CD1c-positive myeloid dendritic cell (primary cell): ENCODE measurements around the gene METTL16.
"Not testable (repeated sequence)": the region's sequence is repeated elsewhere in the genome, so short reads cannot be mapped to it uniquely, and the experiment has no call there.

ENCODE experiments used
- DNase-seq: peaks from one replicate; pipeline ENCODE4 v3.0.0-alpha.2; 2016; ENCODE audit errors: extremely low spot score

Gene METTL16, protein sequence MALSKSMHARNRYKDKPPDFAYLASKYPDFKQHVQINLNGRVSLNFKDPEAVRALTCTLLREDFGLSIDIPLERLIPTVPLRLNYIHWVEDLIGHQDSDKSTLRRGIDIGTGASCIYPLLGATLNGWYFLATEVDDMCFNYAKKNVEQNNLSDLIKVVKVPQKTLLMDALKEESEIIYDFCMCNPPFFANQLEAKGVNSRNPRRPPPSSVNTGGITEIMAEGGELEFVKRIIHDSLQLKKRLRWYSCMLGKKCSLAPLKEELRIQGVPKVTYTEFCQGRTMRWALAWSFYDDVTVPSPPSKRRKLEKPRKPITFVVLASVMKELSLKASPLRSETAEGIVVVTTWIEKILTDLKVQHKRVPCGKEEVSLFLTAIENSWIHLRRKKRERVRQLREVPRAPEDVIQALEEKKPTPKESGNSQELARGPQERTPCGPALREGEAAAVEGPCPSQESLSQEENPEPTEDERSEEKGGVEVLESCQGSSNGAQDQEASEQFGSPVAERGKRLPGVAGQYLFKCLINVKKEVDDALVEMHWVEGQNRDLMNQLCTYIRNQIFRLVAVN

DNA sequence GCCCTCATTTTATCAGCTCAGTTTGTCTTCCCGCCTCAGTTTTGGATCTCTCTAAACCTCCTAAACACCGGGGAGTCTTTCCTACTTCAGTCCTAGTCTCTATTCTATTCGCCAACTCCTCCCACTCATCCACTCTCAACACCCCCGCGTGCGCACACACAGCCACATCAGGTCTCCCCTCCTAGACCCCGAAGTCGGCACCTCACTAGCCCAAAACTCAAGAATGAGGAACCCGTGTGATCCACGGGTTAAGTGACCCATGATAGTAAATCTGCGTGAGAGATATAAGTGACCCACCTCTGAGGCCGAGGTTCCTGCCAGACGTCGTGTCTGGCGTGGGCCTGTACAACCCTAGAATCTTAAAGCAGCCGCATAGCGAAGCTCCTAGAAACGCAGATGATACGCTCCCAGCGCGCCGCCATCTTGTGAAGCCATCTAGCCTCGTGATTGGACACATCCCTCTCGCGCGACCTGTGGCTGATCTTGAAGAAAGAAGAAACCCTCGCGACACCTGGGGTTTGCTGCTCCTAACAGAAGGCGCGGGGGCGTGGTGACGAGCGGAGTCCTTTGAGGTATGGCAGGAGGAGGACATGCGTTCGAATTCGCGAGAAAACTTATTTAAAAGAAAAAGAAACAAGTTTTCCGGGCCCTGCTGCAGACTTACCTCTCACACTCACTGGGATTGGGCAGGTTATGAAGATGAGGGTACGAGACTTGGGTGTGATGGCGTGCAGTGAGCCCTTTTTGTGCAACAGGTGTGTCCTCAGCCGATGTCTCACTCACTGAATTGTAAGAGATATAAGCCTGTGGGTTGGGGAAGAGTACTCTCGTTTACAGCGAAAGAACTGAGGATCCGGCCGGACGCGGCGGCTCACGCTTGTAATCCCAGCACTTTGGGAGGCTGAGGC lies at the start of gene METTL16:
Gene METTL16 (minus strand): TSS at position 427 of the 908 bp plus-strand sequence. CDS start 9,557 bp downstream, outside the sequence.
- DNase-seq, result peak; percentile 100

DNA sequence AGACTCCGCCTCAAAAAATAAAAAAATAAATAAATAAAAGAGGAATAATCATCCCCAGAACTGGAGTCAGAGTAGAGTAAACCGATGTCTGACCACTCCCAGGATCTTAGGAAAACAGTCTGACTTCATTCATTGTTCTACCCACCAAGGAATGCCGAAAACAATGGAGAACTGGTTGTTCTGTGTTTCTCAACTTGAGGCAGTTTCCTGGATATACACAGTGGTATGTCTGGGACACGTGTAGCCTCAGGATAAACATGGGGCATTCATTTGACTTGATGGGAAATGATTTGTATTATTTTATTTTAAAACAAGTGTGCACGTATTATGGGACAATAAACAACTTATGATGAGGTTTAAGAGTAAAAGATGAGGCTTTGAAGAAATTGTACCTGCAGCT lies 49.0 kb upstream of the METTL16 start:
- DNase-seq, result no peak

DNA sequence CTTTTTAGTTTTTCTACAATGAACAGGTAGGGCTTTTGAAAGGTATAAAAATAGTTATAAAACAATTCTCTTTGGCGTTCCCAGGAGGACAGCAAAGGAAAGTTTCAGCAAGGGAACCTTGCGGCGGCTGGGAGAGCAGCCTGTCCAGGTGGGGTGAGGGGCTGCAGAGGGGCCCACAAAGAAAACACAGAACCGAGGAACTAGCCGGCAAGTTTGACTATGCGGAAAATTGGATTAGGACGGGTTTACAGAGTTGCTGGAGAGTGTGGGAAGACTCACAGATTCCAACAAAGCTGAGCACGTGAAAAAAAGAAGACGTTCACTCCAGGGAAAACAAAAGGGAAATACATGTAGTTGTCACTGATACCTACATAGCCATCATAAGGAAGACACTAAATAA lies 40.2 kb upstream of the METTL16 start:
- DNase-seq, result no peak

DNA sequence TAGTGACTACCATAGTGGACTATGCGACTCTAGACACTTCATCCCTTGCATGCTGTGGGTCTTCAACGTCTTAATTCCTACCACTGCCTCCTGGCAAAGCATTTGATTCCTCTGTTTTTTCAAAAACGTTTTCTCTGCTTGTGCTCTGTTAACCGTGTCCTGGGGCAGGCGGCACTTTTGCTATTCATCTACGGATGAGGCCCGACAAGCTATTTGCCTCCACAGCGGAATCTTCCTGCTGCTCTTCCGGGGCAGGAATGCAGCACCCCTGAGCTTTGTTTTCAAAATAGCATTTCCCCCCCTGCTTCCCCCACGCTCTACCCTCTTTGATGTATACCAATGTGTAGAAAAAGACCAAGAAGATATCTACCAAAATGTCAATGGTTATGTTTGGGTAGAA lies 39.8 kb upstream of the METTL16 start:
- DNase-seq, result no peak

DNA sequence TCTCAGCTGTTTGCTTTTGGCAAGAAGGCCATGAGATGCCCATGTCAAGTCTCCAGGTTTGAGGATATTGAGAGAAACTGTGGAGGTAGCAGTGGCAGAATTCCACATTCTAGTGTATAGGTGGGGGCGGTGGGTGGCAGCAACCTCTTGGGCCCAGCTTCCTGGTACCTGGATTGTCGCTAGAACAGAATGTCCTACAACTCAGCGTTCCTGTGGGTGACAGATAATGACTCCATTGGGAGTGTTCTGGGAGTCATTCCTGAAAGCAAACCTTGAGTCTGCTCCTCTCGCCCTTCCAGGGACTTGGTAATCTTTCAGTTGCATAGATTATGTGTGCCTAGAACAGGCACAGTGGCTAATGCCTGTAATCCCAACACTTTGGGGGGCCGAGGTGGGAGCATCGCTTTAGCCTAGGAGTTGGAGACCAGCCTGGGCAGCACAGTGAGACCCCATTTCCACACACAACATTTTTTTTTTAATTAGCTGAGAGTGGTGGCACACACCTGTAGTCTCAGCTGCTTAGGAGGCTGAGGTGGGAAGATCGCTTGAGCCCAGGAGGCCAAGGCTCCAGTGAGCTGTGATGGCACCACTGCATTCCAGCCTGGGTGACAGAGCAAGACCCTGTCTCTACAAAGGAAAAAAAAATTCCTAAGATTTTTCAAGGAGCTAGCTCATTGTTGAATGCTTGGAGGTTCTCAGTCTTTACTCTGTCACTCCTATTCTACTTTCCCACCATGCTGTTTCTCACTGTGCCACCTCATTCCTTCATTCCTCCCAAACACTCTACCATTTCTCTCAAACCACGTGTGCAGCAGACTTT lies 37.9 kb upstream of the METTL16 start:
- no peak for DNase-seq

DNA sequence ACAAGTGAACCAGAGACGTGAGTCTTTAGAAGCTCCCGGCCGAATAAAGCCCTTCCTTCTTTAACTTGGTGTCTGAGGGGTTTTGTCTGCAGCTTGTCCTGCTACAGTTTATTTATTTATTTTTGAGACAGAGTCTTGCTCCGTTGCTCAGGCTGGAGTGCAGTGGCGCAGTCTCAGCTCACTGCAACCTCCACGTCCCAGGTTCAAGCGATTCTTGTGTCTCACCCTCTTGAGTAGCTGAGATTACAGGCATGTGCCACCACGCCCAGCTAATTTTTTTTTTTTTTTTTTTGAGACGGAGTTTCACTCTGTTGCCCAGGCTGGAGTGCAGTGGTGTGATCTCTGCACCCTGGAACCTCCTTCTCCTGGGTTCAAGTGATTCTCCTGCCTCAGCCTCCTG lies 36.3 kb upstream of the METTL16 start:
- DNase-seq, result not testable (repeated sequence)

DNA sequence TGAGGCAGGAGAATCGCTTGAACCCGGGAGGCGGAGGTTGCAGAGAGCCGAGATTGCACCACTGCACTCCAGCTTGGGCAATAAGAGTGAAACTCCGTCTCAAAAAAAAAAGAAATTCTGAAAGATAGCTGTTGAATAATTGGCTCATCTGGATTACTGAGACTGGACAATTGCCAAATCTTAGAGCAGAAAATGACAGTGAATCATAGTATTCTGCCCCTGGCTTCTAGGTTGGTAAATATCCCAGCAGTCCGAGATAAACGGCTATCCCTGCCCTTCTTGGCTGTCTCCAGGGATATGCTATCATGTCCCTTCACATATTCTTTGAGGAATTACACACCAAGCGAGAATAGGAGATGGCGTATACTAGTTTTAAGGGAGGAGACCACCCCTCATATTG lies 35.5 kb upstream of the METTL16 start:
- DNase-seq, result no peak

DNA sequence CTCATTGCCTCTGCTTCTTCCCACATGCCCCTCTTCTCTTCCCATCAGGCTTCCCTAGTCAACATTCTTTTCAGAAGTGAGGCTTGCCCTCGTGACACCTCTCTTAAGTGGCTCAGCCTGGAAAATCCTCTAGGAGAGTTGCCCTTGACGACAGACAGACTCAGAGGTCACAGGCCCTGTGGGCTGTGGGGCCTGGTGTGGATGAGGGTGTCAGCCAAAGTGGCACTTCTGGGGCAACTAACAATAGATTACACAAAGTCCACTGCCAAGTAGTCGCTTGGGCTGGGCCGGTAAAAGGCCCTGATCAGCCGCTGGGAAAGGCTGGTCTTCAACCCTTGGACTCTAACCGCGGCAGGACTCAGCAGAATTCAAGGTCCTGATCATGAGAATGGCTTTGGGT lies 33.7 kb upstream of the METTL16 start:
- no peak for DNase-seq

DNA sequence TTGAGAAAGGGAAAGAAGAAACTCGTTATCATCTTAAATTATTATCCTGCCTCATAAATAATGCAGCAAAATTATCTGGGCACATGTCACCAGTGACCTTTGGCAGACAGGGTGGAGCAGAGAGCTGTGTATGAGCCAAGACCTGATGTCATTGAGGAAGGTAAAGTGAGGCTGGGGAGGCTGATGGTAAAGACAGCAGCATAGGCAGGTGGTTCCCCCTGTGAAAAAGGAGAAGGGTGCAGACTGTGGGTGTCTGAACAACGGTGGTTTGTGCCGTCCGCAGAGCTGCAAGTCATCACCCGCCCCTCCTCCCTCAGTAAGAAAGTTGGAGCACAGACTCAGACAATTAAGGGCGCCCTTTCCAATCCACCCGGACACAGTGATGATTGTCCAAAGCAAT lies 30.8 kb upstream of the METTL16 start:
- DNase-seq, result peak; percentile 45

DNA sequence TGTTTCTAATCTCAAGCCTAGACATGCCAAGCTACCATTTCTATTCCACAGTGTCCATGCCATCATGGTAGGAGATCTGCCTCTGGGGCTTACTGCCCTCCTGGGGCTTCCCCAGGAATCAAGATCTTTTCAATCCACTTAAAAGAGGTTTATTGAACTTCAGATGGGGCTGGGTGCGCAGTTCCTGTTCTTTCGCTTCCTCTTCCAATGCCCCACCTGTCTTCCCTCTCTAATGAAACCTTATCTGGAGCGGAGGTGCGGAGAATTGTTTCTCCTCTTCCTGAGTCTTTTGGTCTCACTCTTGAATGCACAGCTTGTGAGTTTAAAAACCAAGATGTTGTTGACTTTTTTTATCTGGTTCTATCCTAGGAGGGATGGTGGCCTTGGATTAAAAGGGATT lies 30.4 kb upstream of the METTL16 start:
- no peak for DNase-seq

DNA sequence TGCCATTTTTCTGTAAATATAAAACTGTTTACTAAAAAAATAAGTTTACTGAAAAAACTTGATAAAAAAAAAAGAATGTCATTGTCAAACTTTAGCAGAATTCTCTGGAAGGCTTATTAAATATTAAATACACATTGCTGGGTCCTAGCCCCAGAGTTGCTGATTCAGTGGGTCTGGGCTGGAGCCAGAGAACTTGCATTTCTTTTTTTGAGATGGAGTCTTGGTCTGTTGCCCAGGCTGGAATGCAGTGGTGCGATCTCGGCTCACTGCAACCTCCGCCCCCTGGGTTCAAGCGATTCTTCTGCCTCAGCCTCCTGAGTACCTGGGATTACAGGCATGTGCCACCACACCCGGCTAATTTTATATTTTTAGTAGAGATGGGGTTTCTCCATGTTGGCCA lies 25.9 kb upstream of the METTL16 start:
- not testable (repeated sequence) for DNase-seq

DNA sequence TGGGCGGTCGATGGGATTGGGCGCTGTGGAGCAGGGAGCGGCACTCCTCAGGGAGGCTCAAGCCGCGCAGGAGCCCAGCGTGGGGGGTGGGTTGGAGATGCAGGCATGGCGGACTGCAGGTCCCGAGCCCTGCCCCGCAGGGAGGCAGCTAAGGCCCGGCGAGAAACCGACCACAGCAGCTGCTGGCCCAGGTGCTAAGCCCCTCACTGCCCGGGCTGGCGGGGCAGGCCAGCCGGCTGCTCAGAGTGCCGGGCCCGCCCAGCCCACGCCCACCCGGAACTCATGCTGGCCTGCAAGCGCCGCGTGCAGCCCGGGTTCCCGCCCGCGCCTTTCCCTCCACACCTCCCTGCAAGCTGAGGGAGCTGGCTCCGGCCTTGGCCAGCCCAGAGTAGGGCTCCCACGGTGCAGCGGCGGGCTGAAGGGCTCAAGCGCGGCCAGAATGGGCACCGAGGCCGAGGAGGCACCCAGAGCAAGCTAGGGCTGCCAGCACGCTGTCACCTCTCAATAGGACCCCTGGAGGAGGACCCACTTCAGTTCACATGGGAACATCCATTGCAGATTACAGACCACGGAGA lies 20.5 kb upstream of the METTL16 start:
- no peak for DNase-seq

DNA sequence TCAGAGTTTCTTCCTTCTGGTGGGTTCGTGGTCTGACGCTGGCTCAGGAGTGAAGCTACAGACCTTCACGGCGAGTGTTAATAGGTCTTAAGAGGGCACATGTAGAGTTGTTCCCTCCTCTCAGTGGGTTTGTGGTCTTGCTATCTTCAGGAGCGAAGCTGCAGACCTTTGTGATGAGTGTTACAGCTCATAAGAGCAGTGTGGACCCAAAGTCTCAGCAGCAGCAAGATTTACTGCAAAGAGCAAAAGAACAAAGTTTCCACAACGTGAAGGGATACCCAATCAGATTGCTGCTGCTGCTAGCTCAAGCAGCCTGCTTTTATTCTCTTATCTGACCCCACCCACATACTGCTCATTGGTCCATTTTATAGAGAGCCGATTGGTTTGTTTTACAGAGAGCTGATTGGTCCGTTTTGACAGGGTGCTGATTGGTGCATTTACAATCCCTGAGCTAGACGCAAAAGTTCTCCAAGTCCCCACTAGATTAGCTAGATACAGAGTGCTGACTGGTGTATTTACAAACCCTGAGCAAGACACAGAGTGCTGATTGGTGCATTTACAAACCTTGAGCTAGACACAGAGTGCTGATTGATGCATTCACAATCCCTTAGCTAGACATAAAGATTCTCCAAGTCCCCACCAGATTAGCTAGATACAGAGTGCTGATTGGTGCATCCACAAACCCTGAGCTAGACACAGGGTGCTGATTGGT lies 19.7 kb upstream of the METTL16 start:
- not testable (repeated sequence) for DNase-seq

DNA sequence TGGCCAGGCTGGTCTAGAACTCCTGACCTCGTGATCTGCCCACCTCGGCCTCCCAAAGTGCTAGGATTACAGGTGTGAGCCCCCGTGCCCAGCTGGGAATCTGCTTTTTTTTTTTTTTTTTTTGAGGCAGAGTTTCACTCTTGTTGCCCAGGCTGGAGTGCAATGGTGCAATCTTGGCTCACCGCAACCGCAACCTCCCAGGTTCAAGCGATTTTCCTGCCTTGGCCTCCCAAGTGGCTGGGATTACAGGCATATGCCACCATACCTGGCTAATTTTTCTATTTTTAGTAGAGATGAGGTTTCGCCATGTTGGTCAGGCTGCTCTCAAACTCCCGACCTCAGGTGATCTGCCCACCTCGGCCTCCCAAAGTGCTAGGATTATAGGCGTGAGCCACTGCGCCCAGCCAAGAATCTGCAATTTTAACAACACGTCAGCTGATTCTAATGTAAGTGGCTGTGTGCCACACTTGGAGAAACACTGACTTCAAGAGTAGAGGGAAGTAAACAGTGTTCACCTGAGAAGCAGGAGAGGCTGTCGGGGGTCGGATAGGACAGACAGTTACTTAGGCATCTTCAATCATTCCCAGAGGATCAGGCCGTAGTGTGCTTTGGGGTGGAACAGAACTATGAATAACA lies 10.2 kb upstream of the METTL16 start:
- not testable (repeated sequence) for DNase-seq

DNA sequence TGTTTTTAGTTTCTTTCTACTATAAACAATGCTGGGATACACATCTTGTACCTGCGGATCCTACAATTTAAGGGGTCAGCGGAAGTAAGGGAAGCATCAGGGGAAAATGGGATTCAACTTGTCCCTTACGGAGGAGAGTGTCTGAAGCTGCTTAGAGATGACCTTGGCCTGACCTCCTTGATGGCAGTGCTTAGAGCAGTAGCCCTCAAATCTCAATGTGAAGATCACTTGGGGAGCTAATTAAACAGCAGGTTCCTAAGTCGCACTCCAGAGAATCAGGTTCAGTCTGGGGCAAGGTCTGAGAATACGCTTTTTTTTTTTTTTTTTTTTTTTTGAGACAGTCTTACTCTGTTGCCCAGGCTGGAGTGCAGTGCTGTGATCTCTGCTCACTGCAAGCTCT lies 9.6 kb upstream of the METTL16 start:
- no peak for DNase-seq

DNA sequence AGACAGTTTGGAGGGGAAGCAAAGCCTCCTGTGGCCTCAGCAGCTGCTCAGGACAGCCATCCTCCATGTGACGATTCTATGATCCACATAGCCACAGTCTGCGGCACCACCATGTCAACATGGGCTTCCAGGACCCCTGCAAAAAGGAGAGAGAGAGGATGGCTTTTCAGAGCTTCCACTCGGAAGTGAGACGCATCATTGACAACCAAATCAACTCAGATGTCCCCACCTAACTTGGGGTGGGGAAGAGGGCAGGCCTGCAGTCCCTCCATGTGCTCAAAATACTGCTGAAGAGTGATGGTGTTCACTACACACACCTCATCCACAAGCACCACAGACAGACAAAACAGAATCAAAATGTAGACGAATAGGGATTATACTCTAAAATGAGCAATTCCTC lies 5.9 kb upstream of the METTL16 start:
- DNase-seq, result no peak

DNA sequence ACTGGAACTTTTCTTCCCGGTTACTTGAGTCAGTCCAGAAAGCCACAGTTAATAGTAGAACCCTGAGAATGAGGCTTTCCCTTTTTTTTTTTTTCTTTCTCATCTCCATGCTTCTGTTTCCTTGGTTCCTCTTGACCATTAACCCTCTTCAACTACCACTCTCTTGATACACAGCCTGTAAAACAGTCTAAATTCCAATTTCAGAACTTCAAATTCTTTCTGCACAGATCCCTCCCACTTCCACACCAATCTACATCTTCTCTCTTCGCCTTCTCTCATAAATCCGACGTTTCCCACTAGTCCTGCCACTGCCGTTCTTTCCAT lies 588 bp downstream of the METTL16 start:
- DNase-seq, result peak; percentile 15

DNA sequence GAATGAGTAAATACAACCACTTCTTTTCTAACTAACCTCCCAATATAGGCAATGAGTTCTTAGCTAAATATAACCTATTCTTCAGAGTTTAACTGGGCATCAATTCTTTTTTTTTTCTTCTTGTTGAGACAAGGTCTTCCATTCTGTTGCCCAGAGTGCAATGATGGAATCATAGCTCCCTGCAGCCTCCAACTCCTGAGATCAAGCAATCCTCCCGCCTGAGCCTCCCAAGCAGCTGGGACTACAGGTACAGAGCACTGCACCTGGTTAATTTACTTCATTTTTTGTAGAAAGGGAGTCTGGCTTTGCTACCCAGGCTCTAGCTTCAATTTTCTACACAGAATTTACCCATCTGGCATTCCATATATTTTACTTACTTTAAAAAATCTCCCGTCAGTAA lies 1.1 kb downstream of the METTL16 start:
- no peak for DNase-seq

DNA sequence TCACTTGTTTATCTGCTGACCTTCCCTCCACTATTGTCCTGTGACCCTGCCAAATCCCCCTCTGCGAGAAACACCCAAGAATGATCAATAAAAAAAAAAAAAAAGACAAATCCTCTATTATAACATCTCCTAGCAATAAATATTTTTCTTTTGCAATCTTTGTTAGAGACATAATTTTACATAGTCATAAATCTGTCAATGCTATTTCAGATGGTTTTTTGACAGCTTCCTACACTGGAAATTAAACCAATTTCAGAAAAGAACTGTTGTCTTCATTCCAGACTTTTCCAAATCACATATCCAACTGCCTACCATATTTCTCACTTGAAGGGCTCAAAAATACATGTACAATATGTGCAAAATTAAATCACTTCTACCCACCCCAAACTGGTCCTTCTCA lies 3.7 kb downstream of the METTL16 start:
- DNase-seq, result no peak

DNA sequence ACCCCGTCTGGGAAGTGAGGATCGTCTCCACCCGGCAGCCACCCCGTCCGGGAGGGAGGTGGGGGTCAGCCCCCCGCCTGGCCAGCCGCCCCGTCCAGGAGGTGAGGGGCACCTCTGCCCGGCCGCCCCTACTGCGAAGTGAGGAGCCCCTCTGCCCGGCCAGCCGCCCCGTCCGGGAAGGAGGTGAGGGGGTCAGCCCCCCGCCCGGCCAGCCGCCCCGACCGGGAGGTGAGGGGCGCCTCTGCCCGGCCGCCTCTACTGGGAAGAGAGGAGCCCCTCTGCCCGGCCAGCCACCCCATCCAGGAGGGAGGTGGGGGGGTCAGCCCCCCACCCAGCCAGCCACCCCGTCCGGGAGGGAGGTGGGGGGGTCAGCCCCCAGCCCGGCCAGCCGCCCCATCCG lies 4.7 kb downstream of the METTL16 start:
- not testable (repeated sequence) for DNase-seq
